ENCODE measurements around the gene MCF2L. TPM values are rescaled to one million over a fixed set of nuclear protein-coding genes. Genes with fewer than 3 reads are reported as not detected.

MCF2L gene
- total and polyA plus RNA-seq, 7 donors: 9.1 to 40.5 (median 20.3) TPM

GRCh38 chr13:113044391-113045114 lies 75.5 kb downstream of the MCF2L start:
- Histone ChIP-seq H3K4me1 (peaks cover 22% of the 10 kb centered on the region), H3K4me3 (peak overlapping the region; percentile 38), H3K27ac (no peak overlapping the region), H3K9me3 (no peaks in the 10 kb centered on the region), H3K36me3 (ENCODE audit: insufficient read depth in 1 of 2, low read depth in 1 of 2) (no peaks in the 10 kb centered on the region), H3K27me3 (ENCODE audit: insufficient read depth in 3 of 3, low read length in 2 of 3) (peaks cover 0 to 84% (median 20%) of the 10 kb centered on the region in 3 donors)
- peak; percentile 24 to 63 (median 46) for ATAC-seq
- 20 to 37% (median 26%) methylated on average over 27 of the region's 27 CpGs for WGBS, 3 donors
- DNase-seq: no peak
- intact Hi-C loops (cut with DNase I): no loop called here
- TF ChIP-seq CTCF (IDR thresholded peaks at IDR 0.05): no peak

DNA sequence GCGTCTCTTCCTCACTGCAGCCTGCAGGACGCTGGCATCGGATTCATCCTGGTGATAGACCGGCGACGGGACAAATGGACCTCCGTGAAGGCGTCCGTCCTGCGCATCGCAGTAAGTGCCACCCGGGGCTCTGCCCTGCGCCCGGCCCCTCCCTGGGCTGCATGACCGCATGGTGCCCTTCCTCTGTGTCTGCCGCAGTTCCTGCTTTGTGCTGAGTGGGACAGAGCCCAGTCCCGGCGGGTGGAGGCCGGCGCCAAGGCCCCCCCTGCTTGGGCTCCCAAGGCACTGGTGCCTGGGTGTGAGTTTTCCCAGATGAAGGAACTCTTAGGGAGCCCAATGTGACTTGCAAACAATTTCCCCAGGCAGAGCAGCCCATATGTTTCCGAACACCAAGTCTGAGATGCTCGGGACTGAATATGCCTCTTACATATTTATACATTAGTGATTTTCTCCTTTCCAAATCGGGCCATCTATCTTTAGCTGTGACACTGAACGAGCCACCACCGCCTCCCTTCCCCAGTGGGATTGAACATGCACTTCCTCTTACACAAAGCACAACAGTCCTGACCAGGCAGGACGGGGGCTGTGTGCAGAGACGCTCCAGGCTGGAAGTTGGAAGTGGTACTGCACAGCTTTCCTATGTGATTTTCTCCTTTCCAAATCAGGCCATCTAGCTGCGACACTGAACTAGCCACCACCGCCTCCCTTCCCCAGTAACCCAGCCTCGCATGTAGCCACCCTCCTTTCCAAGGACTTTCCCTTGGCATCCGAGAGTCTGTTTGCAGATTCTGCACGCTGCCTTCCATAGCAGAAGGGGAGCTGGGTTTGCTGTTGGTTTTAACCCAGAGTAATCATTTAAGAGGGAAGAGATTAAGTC lies 76.5 kb downstream of the MCF2L start:
- peak overlapping the region; percentile 38 for H3K4me3 ChIP-seq
- 18 to 37% (median 20%) methylated on average over 32 of the region's 32 CpGs for WGBS, 3 donors
- no peak overlapping the region for H3K27ac ChIP-seq
- DNase-seq (no peak), ATAC-seq (peak in 3 of 4 donors; percentile 16 to 26 (median 26))
- intact Hi-C loops (cut with DNase I): no loop called here
- no peaks in the 10 kb centered on the region for H3K36me3 ChIP-seq (ENCODE audit: insufficient read depth in 1 of 2, low read depth in 1 of 2)
- TF ChIP-seq CTCF (IDR thresholded peaks at IDR 0.05): no peak
- H3K27me3 ChIP-seq (ENCODE audit: insufficient read depth in 3 of 3, low read length in 2 of 3): peaks cover 0 to 83% (median 19%) of the 10 kb centered on the region in 3 donors
- H3K4me1 ChIP-seq: peaks cover 26% of the 10 kb centered on the region
- H3K9me3 ChIP-seq: no peaks in the 10 kb centered on the region

GRCh38 chr13:113046128-113046882 lies 77.3 kb downstream of the MCF2L start:
- no peaks in the 10 kb centered on the region for H3K36me3 ChIP-seq (ENCODE audit: insufficient read depth in 1 of 2, low read depth in 1 of 2)
- ATAC-seq: no peak
- peaks cover 0 to 82% (median 15%) of the 10 kb centered on the region in 3 donors for H3K27me3 ChIP-seq (ENCODE audit: insufficient read depth in 3 of 3, low read length in 2 of 3)
- peak in 1 of 2 donors; percentile 10 for DNase-seq
- intact Hi-C loops (cut with DNase I): no loop called here
- peaks cover 26% of the 10 kb centered on the region for H3K4me1 ChIP-seq
- no peak for TF ChIP-seq CTCF (IDR thresholded peaks at IDR 0.05)
- WGBS, 3 donors: 73 to 85% (median 75%) methylated on average over 30 of the region's 30 CpGs
- no peaks in the 10 kb centered on the region for H3K9me3 ChIP-seq
- no peak overlapping the region for H3K4me3 ChIP-seq
- no peak overlapping the region for H3K27ac ChIP-seq

- intact Hi-C loops (cut with DNase I): no loop called here
- Histone ChIP-seq H3K4me3 (no peak overlapping the region), H3K27me3 (ENCODE audit: insufficient read depth in 3 of 3, low read length in 2 of 3) (peaks cover 0 to 82% (median 15%) of the 10 kb centered on the region in 3 donors), H3K4me1 (peaks cover 26% of the 10 kb centered on the region), H3K9me3 (no peaks in the 10 kb centered on the region), H3K27ac (no peak overlapping the region), H3K36me3 (ENCODE audit: insufficient read depth in 1 of 2, low read depth in 1 of 2) (no peaks in the 10 kb centered on the region)
- DNase-seq: peak in 1 of 2 donors; percentile 9
- no peak for TF ChIP-seq CTCF (IDR thresholded peaks at IDR 0.05)
- 83 to 86% (median 85%) methylated on average over 13 of the region's 13 CpGs for WGBS, 3 donors
- no peak for ATAC-seq
Measured at GRCh38 chr13:113046883-113047244, 77.8 kb downstream of the MCF2L start.

Measured in psoas muscle (tissue), 8 donors.